Measurements from ENCODE around the gene HSDL2. TPM values are rescaled to one million over a fixed set of nuclear protein-coding genes. Genes with fewer than 3 reads are reported as not detected.
"Not testable (repeated sequence)": the region's sequence is repeated elsewhere in the genome, so short reads cannot be mapped to it uniquely, and the experiment has no call there.

HSDL2 gene
- total RNA-seq, 1 donor from 2014 or later: 55.3 TPM

DNA sequence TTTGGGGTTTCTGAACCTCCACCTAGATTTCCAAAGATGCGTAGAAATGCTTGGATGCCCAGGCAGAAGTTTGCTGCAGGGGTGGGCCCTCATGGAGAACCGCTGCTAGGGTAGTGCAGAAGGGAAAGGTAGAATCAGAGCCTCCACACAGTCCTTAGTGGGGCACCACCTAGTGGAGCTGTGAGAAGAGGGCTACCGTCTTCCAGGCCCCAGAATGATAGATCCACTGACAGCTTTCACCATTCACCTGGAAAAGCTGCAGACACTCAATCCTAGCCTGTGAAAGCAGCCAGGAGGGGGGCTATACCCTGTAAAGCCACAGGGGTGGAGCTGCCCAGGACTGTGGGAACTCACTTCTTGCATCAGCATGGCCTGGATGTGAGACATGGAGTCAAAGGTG lies 13.3 kb upstream of the HSDL2 start:
- no peak overlapping the region for H3K4me3 ChIP-seq
- H3K27ac ChIP-seq: no peak overlapping the region
- no peaks in the 10 kb centered on the region for H3K27me3 ChIP-seq (ENCODE audit: low read depth)
- no peaks in the 10 kb centered on the region for H3K9me3 ChIP-seq
- H3K4me1 ChIP-seq: no peaks in the 10 kb centered on the region
- DNase-seq: no peak
- TF ChIP-seq CTCF (IDR thresholded peaks at IDR 0.05): no peak
- intact Hi-C loops (cut with DNase I): no loop called here
- no peak for ATAC-seq
- no peaks in the 10 kb centered on the region for H3K36me3 ChIP-seq

DNA sequence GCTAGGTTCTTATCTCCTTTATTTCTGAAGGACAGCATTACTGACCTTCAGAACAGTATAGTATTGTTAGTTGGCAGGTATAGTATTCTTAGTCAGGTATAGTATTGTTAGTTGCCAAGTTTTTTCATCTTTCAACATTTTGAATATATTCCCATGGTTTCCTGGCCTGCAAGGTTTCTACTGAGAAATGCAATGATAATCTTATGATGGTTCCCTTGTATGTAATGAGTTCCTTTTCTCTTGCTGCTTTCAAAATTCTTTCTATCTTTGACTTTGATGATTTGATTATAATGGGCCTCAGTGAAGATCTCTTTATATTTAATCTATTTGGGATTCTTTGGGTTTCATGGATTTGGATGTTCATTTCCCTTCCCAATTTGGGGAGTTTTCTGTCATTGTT lies 12.4 kb upstream of the HSDL2 start:
- Histone ChIP-seq H3K27ac (no peak overlapping the region), H3K4me3 (no peak overlapping the region), H3K36me3 (no peaks in the 10 kb centered on the region), H3K27me3 (ENCODE audit: low read depth) (no peaks in the 10 kb centered on the region), H3K9me3 (no peaks in the 10 kb centered on the region), H3K4me1 (no peaks in the 10 kb centered on the region)
- TF ChIP-seq CTCF (IDR thresholded peaks at IDR 0.05): no peak
- intact Hi-C loops (cut with DNase I): no loop called here
- DNase-seq (no peak), ATAC-seq (no peak)

- intact Hi-C loops (cut with DNase I): no loop called here
- H3K27me3 ChIP-seq (ENCODE audit: low read depth): no peaks in the 10 kb centered on the region
These were observed 10.1 kb upstream of the HSDL2 start for GRCh38 chr9:112369817-112370216.

DNA sequence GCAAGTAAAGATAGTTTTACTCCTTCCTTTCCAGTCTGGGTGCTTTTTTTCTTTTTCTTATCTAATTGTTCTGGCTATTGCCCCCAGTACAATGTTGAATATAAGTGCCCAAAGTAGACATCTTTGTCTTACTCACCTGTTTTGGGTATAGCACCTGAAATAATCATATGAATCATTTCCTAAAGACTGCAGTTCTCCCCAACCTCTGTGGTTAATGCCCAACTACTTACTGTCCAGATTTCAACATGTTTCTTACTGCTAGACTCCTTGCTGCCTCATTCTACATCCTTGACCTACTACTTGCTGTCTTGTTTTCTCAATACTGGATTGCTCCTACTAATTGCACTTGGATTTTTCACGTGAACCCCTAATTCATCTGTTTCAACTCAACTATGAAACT lies 8.8 kb upstream of the HSDL2 start:
- Histone ChIP-seq H3K27me3 (ENCODE audit: low read depth) (no peaks in the 10 kb centered on the region), H3K4me1 (no peaks in the 10 kb centered on the region), H3K27ac (no peak overlapping the region), H3K36me3 (no peaks in the 10 kb centered on the region), H3K9me3 (no peaks in the 10 kb centered on the region), H3K4me3 (no peak overlapping the region)
- intact Hi-C loops (cut with DNase I): no loop called here
- no peak for TF ChIP-seq CTCF (IDR thresholded peaks at IDR 0.05)
- ATAC-seq: no peak
- DNase-seq: no peak

More at GRCh38 chr9:112369817-112370216, 10.1 kb upstream of the HSDL2 start:
- TF ChIP-seq CTCF (IDR thresholded peaks at IDR 0.05): no peak
- no peak overlapping the region for H3K4me3 ChIP-seq
- no peaks in the 10 kb centered on the region for H3K9me3 ChIP-seq
- H3K27ac ChIP-seq: no peak overlapping the region
- H3K36me3 ChIP-seq: no peaks in the 10 kb centered on the region
- DNase-seq: no peak
- H3K4me1 ChIP-seq: no peaks in the 10 kb centered on the region
- no peak for ATAC-seq

- DNase-seq; ATAC-seq; intact Hi-C loops (cut with DNase I); H3K36me3 ChIP-seq; H3K27me3 ChIP-seq (ENCODE audit: low read depth); H3K4me3 ChIP-seq; H3K9me3 ChIP-seq; H3K27ac ChIP-seq: not testable (repeated sequence)
- H3K4me1 ChIP-seq: peaks cover 23% of the 10 kb centered on the region
These were observed 6.2 kb upstream of the HSDL2 start for GRCh38 chr9:112373666-112374065.

- H3K4me1 ChIP-seq: peaks cover 24% of the 10 kb centered on the region
- H3K36me3 ChIP-seq; H3K4me3 ChIP-seq; intact Hi-C loops (cut with DNase I); H3K9me3 ChIP-seq; DNase-seq; H3K27me3 ChIP-seq (ENCODE audit: low read depth); ATAC-seq; H3K27ac ChIP-seq: not testable (repeated sequence)
These were observed 5.7 kb upstream of the HSDL2 start for GRCh38 chr9:112374232-112374631.

GRCh38 chr9:112375361-112375760 lies 4.5 kb upstream of the HSDL2 start:
- Histone ChIP-seq H3K27me3 (ENCODE audit: low read depth) (no peaks in the 10 kb centered on the region), H3K36me3 (no peaks in the 10 kb centered on the region), H3K4me1 (peaks cover 24% of the 10 kb centered on the region), H3K4me3 (no peak overlapping the region), H3K9me3 (no peaks in the 10 kb centered on the region), H3K27ac (no peak overlapping the region)
- intact Hi-C loops (cut with DNase I): no loop called here
- DNase-seq (no peak), ATAC-seq (no peak)
- TF ChIP-seq CTCF (IDR thresholded peaks at IDR 0.05): no peak
